Mesodermal cell (in vitro differentiated cells): ENCODE data around the gene PEX5L.

Experiments used
- H3K27ac ChIP-seq: 2 replicates; pipeline ENCODE4 v1.7.0; 2013; ENCODE audit warnings: mild to moderate bottlenecking, low read depth, low read length, moderate library complexity; ENCODE audit not compliant: severe bottlenecking
- H3K36me3 ChIP-seq: 2 replicates; pipeline ENCODE4 v1.7.1; 2013; ENCODE audit warnings: mild to moderate bottlenecking, low read length, moderate library complexity; ENCODE audit not compliant: control insufficient read depth, insufficient read depth
- H3K4me1 ChIP-seq: one replicate; pipeline ENCODE4 v1.7.1; 2013; ENCODE audit warnings: mild to moderate bottlenecking, low read length; ENCODE audit not compliant: insufficient read depth, control insufficient read depth, poor library complexity, severe bottlenecking
- H3K4me3 ChIP-seq: 2 replicates; pipeline ENCODE4 v1.7.0; 2013; ENCODE audit warnings: low read length, control low read depth, mild to moderate bottlenecking; ENCODE audit not compliant: insufficient read depth, poor library complexity, severe bottlenecking; ENCODE audit errors: extremely low read depth
- H3K9me3 ChIP-seq: 2 replicates; pipeline ENCODE4 v1.7.1; 2013; ENCODE audit warnings: mild to moderate bottlenecking, low read length, moderate library complexity; ENCODE audit not compliant: control insufficient read depth
- WGBS, 2 experiments: methylation state at CpG; one replicate each; pipeline ENCODE4 v1.1.5; 2013; ENCODE audit warnings: missing lambda C conversion rate in 2 of 2; ENCODE audit not compliant: insufficient coverage in 2 of 2; 5-methylcytosine and 5-hydroxymethylcytosine counted together

Gene PEX5L

GRCh38 chr3:179876440-179876839 is 160.3 kb downstream of the PEX5L start:
- Histone ChIP-seq H3K4me1 (no peaks in the 10 kb centered on the region), H3K4me3 (no peak overlapping the region), H3K36me3 (no peaks in the 10 kb centered on the region), H3K9me3 (no peaks in the 10 kb centered on the region), H3K27ac (no peak overlapping the region)
- 100% methylated on average over 1 of the region's 3 CpGs; no CpG with 5 or more reads in 1 of the 2 experiments for WGBS, 2 experiments

- WGBS, 2 experiments = 40% methylated on average over 1 of the region's 5 CpGs; no CpG with 5 or more reads in 1 of the 2 experiments
Observed at GRCh38 chr3:179872842-179873241, 163.9 kb downstream of the PEX5L start.

DNA sequence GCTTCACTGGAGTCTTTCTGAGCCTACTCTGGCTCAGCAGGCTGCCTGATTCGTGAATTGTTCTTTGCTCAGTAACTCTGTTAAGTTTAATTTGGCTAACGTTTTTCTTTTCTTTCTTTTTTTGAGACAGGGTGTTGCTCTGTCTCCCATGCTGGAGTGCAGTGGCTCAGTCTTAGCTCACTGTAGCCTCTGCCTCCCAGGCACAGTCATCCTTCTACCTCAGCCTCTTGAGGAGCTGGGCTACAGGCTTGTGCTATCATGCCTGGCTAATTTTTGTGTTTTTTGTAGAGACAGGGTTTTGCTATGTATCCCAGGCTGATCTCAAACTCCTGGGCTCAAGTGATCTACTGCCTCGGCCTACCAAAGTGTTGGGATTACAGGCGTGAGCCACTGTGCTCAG is 165.0 kb downstream of the PEX5L start:
- Histone ChIP-seq H3K4me3 (no peak overlapping the region), H3K27ac (no peak overlapping the region), H3K36me3 (no peaks in the 10 kb centered on the region), H3K4me1 (no peaks in the 10 kb centered on the region), H3K9me3 (no peaks in the 10 kb centered on the region)
- WGBS, 2 experiments = 54 to 63% methylated on average over 4 of the region's 4 CpGs

More at GRCh38 chr3:179872842-179873241, 163.9 kb downstream of the PEX5L start:
- H3K36me3 ChIP-seq = no peaks in the 10 kb centered on the region
- no peaks in the 10 kb centered on the region for H3K9me3 ChIP-seq
- H3K4me1 ChIP-seq = no peaks in the 10 kb centered on the region
- H3K27ac ChIP-seq = no peak overlapping the region
- no peak overlapping the region for H3K4me3 ChIP-seq

DNA sequence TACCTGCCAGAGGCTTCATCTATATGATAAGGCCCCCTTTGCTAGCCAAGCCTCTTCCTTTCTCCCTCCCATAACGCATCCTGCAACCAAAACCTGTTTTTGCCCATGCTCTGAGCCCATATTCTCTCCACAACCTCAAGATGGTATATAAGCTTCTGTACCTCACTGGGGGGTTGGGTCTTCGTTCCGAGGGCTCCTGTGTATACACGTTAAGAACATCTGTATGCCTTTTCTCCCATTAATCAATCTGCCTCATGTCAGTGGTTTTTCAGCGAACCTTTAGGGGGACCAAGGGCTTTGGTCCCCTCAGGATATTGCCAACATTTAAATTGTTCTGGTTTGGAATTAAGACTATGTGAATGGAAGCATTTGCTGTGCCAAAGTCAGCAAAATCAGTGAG is 168.0 kb downstream of the PEX5L start:
- H3K4me3 ChIP-seq = no peak overlapping the region
- 70% methylated on average over 2 of the region's 5 CpGs; no CpG with 5 or more reads in 1 of the 2 experiments for WGBS, 2 experiments

DNA sequence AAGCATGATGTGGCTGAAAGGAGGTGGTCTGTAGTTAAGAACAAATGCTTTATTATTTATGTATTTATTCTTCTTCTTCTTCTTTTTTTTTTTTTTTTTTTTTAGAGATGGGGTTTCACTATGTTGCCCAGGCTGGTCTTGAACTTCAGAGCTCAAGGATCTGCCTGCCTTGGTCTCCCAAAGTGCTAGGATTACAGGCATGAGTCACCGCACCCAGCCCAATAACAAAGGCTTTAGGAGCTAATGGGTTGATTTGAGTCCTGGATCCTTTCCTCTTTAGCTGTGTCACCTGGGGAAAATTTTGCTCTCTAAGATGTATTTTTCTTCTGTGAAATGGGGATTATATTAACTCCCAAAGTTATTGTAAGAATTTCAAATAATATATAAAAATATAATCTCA is 168.8 kb downstream of the PEX5L start:
- 80% methylated on average over 1 of the region's 1 CpG; no CpG with 5 or more reads in 1 of the 2 experiments for WGBS, 2 experiments
- H3K9me3 ChIP-seq = no peaks in the 10 kb centered on the region
- H3K4me1 ChIP-seq = no peaks in the 10 kb centered on the region
- H3K4me3 ChIP-seq = no peak overlapping the region
- no peaks in the 10 kb centered on the region for H3K36me3 ChIP-seq
- no peak overlapping the region for H3K27ac ChIP-seq

More for the DNA sequence above, 168.0 kb downstream of the PEX5L start:
- Histone ChIP-seq H3K9me3 (no peaks in the 10 kb centered on the region), H3K4me1 (no peaks in the 10 kb centered on the region), H3K27ac (no peak overlapping the region), H3K36me3 (no peaks in the 10 kb centered on the region)

GRCh38 chr3:179865861-179866505 is 170.8 kb downstream of the PEX5L start:
- no peaks in the 10 kb centered on the region for H3K36me3 ChIP-seq
- H3K4me3 ChIP-seq = no peak overlapping the region
- WGBS, 2 experiments = 78 to 86% methylated on average over 1 to 2 of the region's 5 CpGs
- no peak overlapping the region for H3K27ac ChIP-seq
- H3K4me1 ChIP-seq = no peaks in the 10 kb centered on the region
- H3K9me3 ChIP-seq = no peaks in the 10 kb centered on the region

- H3K27ac ChIP-seq = no peak overlapping the region
- H3K9me3 ChIP-seq = no peaks in the 10 kb centered on the region
- WGBS, 2 experiments = 90 to 96% methylated on average over 3 of the region's 4 CpGs
Observed at GRCh38 chr3:179861953-179862352, 174.8 kb downstream of the PEX5L start.

GRCh38 chr3:179861292-179861691 is 175.4 kb downstream of the PEX5L start:
- WGBS, 2 experiments = 82 to 100% methylated on average over 2 of the region's 5 CpGs
- no peaks in the 10 kb centered on the region for H3K9me3 ChIP-seq
- no peaks in the 10 kb centered on the region for H3K4me1 ChIP-seq
- no peak overlapping the region for H3K27ac ChIP-seq
- no peaks in the 10 kb centered on the region for H3K36me3 ChIP-seq
- H3K4me3 ChIP-seq = no peak overlapping the region

More at GRCh38 chr3:179861953-179862352, 174.8 kb downstream of the PEX5L start:
- Histone ChIP-seq H3K36me3 (no peaks in the 10 kb centered on the region), H3K4me3 (no peak overlapping the region), H3K4me1 (no peaks in the 10 kb centered on the region)

GRCh38 chr3:179860275-179861107 is 176.2 kb downstream of the PEX5L start:
- no peaks in the 10 kb centered on the region for H3K9me3 ChIP-seq
- H3K4me1 ChIP-seq = no peaks in the 10 kb centered on the region
- no peaks in the 10 kb centered on the region for H3K36me3 ChIP-seq
- no peak overlapping the region for H3K4me3 ChIP-seq
- WGBS, 2 experiments = 77 to 83% methylated on average over 2 to 6 of the region's 11 CpGs
- H3K27ac ChIP-seq = no peak overlapping the region

DNA sequence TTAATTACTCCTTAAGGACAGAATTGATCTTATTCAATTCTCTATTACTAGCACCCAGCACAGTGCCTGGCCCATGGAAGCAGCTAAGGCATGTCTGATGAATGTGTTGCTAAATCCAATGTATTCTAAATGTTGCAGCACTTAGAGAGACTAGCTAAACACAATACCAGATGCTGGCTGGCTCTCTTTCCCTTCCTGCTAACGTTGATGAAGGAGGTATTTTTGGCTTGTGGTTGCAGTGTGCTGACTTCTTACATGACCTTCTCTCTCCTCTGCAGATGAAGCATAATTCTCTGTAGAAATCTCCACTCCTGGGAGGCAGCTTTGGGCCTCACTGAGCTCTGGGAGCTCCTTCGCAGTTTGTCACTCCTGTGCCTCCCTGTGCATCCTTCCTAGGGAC is 183.6 kb downstream of the PEX5L start:
- Histone ChIP-seq H3K9me3 (no peaks in the 10 kb centered on the region), H3K4me3 (no peak overlapping the region), H3K36me3 (no peaks in the 10 kb centered on the region), H3K27ac (no peak overlapping the region), H3K4me1 (no peaks in the 10 kb centered on the region)
- WGBS, 2 experiments = 89 to 100% methylated on average over 1 of the region's 2 CpGs
